Sciatic nerve (tissue), 2 donors: Measurements from ENCODE around the gene DLG3. TPM values are rescaled to one million over a fixed set of nuclear protein-coding genes. Genes with fewer than 3 reads are reported as not detected.
"Not testable (repeated sequence)": the region's sequence is repeated elsewhere in the genome, so short reads cannot be mapped to it uniquely, and the experiment has no call there.

Experiments used
- ATAC-seq: fragments of 200-7000 bp; cut with Tn5 transposase; one replicate; pipeline ENCODE4 v1.9.1; 2020; ENCODE audit warnings: mild to moderate bottlenecking, moderate library complexity
- DNase-seq: peaks from one replicate; pipeline ENCODE4 v3.0.0-alpha.2; 2020; ENCODE audit warnings: low spot score
- intact Hi-C: fragments of 100-400 bp; cut with DNase I; formaldehyde crosslinking; loops from one replicate; pipeline ENCODE4 v1.14.2; 2022
- total RNA-seq: library from RNA; stranded (reverse); fragmentation: NEBNext Ultra II Directional; extraction: Animal tissue kit (Norgen Biotek cat#: 25700); gene quantifications from one replicate; pipeline ENCODE4 v1.2.1, GENCODE V29; 2021
- donor health status: DM: no; HTN: no; CAD: no.
- donor health status: DM: no; HTN: no; CAD: no.

Gene DLG3
- total RNA-seq = 14.8 TPM

GRCh38 chrX:70444326-70444945, at the start of gene DLG3:
DLG3 (plus strand) TSS chrX:70444835; CDS start chrX:70445202, 367 bp downstream.
- peak; percentile 24 for ATAC-seq
- intact Hi-C loops = no loop called here
- DNase-seq = no peak

- ATAC-seq (no peak), DNase-seq (no peak)
- intact Hi-C loops = no loop called here
These were observed 45.7 kb upstream of the DLG3 start for GRCh38 chrX:70398899-70399298.

DNA sequence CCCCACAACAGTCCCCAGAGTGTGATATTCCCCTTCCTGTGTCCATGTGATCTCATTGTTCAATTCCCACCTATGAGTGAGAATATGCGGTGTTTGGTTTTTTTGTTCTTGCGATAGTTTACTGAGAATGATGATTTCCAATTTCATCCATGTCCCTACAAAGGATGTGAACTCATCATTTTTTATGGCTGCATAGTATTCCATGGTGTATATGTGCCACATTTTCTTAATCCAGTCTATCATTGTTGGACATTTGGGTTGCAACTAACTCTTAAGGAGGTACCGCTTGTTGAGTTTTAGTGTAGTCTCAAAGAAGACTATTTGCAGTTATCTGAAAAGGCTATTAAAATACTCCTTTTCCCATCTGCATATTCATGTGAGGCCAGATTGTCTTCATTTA, 44.5 kb upstream of the DLG3 start:
- DNase-seq, ATAC-seq, intact Hi-C loops: not testable (repeated sequence)

- intact Hi-C loops = no loop called here
These were observed 41.9 kb upstream of the DLG3 start for GRCh38 chrX:70402721-70403120.

DNA sequence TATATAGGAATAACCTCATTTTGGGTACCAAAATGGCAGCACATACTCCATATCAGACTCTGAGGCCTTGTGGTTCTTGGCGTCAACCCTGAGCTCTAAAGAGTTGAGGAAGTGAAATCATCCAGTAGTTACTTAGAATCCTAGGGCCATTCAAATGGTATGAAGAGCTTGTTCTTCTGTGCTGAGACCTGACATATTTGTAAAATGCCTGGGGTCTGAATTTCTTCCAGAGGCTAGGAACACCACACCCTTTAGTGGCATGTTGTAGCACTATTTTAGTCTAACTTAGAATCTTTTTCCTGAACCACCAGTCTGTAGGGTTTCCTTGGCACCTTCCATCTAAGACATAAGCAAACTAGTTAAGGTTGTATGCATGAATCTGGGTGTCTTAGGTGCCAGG, 39.6 kb upstream of the DLG3 start:
- ATAC-seq = no peak
- DNase-seq = no peak
- intact Hi-C loops = no loop called here

More at GRCh38 chrX:70402721-70403120, 41.9 kb upstream of the DLG3 start:
- ATAC-seq (no peak), DNase-seq (no peak)

GRCh38 chrX:70410921-70411320, 33.7 kb upstream of the DLG3 start:
- intact Hi-C loops = no loop called here
- DNase-seq (no peak), ATAC-seq (no peak)

DNA sequence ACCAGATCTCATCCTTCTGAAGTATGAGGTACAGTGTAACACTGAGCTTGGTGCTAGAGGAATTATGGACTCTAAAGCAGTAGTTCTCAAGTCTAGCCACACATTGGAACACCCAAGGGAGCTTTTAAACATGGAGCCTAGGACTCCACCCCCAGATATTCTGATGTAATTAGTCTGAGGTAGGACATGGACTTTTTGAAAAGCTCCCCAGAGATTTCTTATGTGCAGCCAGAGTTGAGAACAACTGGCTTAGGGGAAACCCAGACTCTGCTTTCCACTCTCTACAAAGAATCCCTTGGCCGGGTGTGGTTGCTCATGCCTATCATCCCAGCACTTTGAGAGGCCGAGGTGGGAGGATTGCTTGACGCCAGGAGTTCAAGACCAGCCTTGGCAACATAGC, 33.2 kb upstream of the DLG3 start:
- ATAC-seq (no peak), DNase-seq (no peak)
- intact Hi-C loops = no loop called here

DNA sequence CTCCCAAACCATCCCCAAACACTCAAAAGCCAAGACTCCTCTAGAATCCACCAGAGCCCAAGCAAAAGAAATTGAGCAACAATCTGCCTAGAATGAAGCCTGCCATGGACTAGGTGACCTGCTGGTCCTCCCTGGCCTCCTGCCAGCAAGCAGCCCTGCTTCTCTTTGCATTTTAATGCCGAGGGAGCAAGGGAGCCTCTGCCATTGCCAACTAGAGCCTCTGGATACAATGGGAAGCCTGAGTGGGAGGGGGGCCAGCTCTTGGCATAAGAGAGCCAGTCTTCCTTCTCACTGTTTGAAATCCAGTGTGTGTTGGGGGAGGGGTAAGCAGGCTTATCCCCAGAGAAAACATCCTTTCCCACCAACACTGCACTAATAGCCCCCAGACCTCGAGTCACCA, 23.0 kb upstream of the DLG3 start:
- intact Hi-C loops = no loop called here
- no peak for DNase-seq

DNA sequence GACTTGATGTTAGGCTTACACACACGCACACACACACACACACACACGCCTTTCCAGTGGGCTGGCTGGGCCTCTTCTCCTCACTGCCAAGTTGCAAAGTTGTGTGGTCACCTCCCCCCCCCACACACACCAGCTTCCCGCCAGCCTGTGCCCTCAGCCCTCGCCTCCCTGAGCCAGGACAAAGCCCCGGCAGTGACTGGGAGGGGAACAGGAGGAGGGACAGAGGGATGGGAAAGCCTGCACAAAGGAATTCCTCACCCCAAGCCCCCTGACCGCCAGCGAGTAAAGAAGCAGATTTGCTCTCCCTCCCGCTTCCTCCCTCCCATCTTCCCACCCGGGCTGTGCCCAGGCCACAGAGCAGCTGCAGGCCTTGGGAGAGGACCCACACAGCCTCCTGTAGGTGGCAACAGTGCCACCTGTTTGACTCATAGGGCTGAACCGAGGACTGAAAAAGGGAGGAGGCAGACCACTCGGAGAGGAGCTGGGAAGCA, 21.7 kb upstream of the DLG3 start, which contains the start of gene GDPD2:
Gene GDPD2, plus strand, starts transcription at position 464 of the 491 bp plus-strand sequence. CDS start 1,671 bp downstream, outside the sequence.
- DNase-seq (no peak), ATAC-seq (peak; percentile 35)
- intact Hi-C loops = no loop called here

More for the DNA sequence above, 23.0 kb upstream of the DLG3 start:
- ATAC-seq = no peak

DNA sequence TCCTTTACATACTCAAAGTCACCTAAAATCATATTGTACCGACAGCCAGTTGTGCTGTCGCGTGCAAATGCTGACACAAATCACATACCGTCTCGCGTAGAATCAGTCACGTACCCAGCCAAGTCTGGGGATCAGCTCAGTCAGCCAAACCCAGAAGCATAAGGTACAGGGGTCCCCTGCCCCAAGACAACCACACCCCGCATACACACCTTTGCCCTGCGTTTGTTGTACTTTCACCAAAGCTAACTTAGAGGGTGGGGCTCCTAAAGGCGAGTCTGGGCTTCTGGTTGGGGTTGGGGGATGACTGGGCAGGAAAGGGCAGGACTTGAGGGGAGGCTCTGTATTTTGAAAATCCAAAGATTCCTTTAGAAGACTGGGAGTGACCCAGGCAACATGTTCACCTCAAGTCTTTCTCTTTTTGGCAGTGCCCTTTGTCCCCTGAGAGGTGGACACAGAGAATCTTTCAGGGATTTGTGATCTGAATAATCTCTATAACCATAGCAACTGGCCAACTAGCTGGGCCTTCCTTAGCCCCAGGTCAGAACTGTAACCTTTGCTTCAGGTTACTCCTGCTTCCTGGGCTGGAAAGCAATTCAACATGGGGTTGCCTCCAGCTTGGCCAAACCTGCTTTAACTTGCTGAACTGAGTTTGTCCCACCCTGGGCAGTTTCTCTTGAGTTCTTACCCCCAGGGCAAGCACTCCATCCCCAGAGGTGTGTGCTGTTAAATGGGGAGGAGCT, 20.5 kb upstream of the DLG3 start:
- ATAC-seq = no peak
- intact Hi-C loops = no loop called here
- DNase-seq = no peak

- DNase-seq (no peak), ATAC-seq (no peak)
- intact Hi-C loops = loop anchor here (5.0 kb wide), 1 partner anchor 32 kb away; no protein-coding TSS in a partner anchor
These were observed 19.8 kb upstream of the DLG3 start for GRCh38 chrX:70424801-70425200.

DNA sequence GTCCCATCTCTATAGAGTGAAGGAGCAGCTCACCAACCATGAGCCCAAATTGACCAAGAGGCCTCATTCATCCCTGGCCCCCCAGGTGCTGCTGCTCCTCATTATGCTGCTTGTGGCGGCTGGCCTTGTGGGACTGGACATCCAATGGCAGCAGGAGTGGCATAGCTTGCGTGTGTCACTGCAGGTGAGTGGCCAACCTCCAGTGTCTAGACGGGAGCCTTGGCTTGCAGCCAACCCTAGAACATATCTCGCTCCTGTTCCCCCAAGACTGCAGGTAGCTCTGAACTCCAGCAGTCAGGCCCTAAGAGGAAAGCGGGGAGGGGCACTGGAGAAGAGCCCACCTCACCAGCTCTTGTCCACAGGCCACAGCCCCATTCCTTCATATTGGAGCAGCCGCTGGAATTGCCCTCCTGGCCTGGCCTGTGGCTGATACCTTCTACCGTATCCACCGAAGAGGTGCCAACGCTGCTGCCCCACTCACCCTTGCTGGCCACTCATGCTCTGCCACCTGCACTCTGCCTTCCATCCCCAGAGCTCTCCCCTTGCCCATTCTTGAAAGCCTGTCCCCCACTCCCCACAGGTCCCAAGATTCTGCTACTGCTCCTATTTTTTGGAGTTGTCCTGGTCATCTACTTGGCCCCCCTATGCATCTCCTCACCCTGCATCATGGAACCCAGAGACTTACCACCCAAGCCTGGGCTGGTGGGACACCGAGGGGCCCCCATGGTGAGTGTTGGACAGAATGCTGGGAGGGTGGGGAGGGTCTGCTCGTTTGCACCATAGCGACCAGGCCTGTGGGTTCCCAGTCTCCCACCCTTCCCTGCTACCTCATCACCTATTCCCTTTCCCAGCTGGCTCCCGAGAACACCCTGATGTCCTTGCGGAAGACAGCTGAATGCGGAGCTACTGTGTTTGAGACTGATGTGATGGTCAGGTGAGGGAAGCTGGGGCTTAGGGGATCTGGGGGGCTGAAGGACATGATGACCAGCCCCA, 18.1 kb upstream of the DLG3 start:
- DNase-seq = no peak
- intact Hi-C loops = loop anchor here (5.0 kb wide), 1 partner anchor 34 kb away; no protein-coding TSS in a partner anchor
- no peak for ATAC-seq

- ATAC-seq = no peak
- intact Hi-C loops = loop anchor here (5.0 kb wide), 1 partner anchor 35 kb away; no protein-coding TSS in a partner anchor
- no peak for DNase-seq
These were observed 17.3 kb upstream of the DLG3 start for GRCh38 chrX:70427365-70427764.

DNA sequence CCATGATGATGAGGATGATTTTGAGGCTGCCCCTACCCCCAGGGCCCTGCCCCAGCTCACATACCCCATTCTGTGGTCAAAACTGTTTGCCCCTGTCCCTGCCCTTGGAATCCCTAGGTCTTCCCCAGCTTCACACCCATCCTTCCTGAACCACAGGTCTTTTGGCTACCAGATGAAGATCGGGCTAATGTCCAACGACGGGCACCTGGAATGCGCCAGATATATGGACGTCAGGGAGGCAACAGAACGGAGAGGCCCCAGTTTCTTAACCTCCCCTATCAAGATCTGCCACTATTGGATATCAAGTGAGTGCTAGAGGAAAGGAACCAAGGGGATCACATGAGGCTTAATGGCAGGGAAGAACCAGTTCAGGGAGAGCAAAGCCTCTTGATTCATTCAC, 14.9 kb upstream of the DLG3 start:
- intact Hi-C loops = loop anchor here (5.0 kb wide), 1 partner anchor 37 kb away; no protein-coding TSS in a partner anchor
- no peak for DNase-seq
- no peak for ATAC-seq

- ATAC-seq (no peak), DNase-seq (no peak)
- intact Hi-C loops = no loop called here
These were observed 11.4 kb upstream of the DLG3 start for GRCh38 chrX:70432936-70433847.

- ATAC-seq = peak; percentile 84
- intact Hi-C loops = no loop called here
- peak; percentile 71 for DNase-seq
These were observed 10.7 kb upstream of the DLG3 start for GRCh38 chrX:70433848-70434351.

- DNase-seq (peak; percentile 90), ATAC-seq (peak; percentile 92)
- intact Hi-C loops = no loop called here
These were observed 10.2 kb upstream of the DLG3 start for GRCh38 chrX:70434352-70434866.
